ENCODE results near the gene STRN3. TPM values are rescaled to one million over a fixed set of nuclear protein-coding genes. Genes with fewer than 3 reads are reported as not detected.
"Not testable (repeated sequence)": the region's sequence is repeated elsewhere in the genome, so short reads cannot be mapped to it uniquely, and the experiment has no call there.

STRN3 gene
- total and polyA plus RNA-seq, 7 experiments from 2014 or later: 3.5 to 28.7 (median 24.8) TPM

GRCh38 chr14:30980106-30980704 is 46.0 kb downstream of the STRN3 start:
- H3K9me3 Mint-ChIP-seq; H3K36me3 ChIP-seq (ENCODE audit: control insufficient read depth in 2 of 3, insufficient read depth in 3 of 3, low read length in 3 of 3); H3K9me3 ChIP-seq (ENCODE audit: control insufficient read depth in 2 of 3, low read length in 3 of 3); H3K27me3 Mint-ChIP-seq; H3K4me1 ChIP-seq (ENCODE audit: control insufficient read depth in 2 of 2, insufficient read depth in 2 of 2, low read length in 2 of 2); H3K4me3 ChIP-seq (ENCODE audit: low read length); H3K27ac ChIP-seq (ENCODE audit: low read depth, low read length); H3K27me3 ChIP-seq (ENCODE audit: control insufficient read depth in 2 of 2, insufficient read depth in 2 of 2, low read length in 2 of 2); POLR2A ChIA-PET; H3K4me3 Mint-ChIP-seq: not testable (repeated sequence)
- Mint-ChIP-seq H3K36me3 (peaks cover 0 to 14% (median 11%) of the 10 kb centered on the region in 5 donors), H3K27ac (peak overlapping the region in 6 of 9 donors; percentile 14 to 73 (median 41)), H3K4me1 (peaks cover 12 to 41% (median 34%) of the 10 kb centered on the region in 7 donors)
- intact Hi-C loops (cut with micrococcal nuclease): loop anchor here (1.0 to 2.0 kb wide), 5 partner anchors 47 to 377 kb away; partner anchors contain the start of gene STRN3 (in 2 of the 2)
- ATAC-seq (peak; percentile 90), DNase-seq (peak in 7 of 9 donors; percentile 54 to 73 (median 62))
- CTCF ChIA-PET: interaction anchor here (0.7 to 3.8 kb wide), 5 partner anchors 59 to 439 kb away, joined by 3 to 20 read pairs (median 5); no protein-coding TSS in a partner anchor

GRCh38 chr14:30977752-30978151 is 48.4 kb downstream of the STRN3 start:
- DNase-seq (no peak), ATAC-seq (no peak)
- Mint-ChIP-seq H3K4me1 (peaks cover 21 to 65% (median 58%) of the 10 kb centered on the region in 7 donors), H3K27ac (no peak overlapping the region), H3K27me3 (no peaks in the 10 kb centered on the region), H3K4me3 (peak overlapping the region in 1 of 10 donors; percentile 14), H3K36me3 (peaks cover 0 to 17% (median 13%) of the 10 kb centered on the region in 5 donors), H3K9me3 (peaks cover 0 to 11% (median 0%) of the 10 kb centered on the region in 11 donors)
- H3K36me3 ChIP-seq (ENCODE audit: control insufficient read depth in 2 of 3, insufficient read depth in 3 of 3, low read length in 3 of 3): no peaks in the 10 kb centered on the region
- H3K9me3 ChIP-seq (ENCODE audit: control insufficient read depth in 2 of 3, low read length in 3 of 3): no peaks in the 10 kb centered on the region
- H3K27ac ChIP-seq (ENCODE audit: low read depth, low read length): no peak overlapping the region
- POLR2A ChIA-PET: interaction anchor here (1.0 kb wide), 1 partner anchor 46 kb away, joined by 5 read pairs; no protein-coding TSS in a partner anchor
- no peaks in the 10 kb centered on the region for H3K27me3 ChIP-seq (ENCODE audit: control insufficient read depth in 2 of 2, insufficient read depth in 2 of 2, low read length in 2 of 2)
- intact Hi-C loops (cut with micrococcal nuclease): no loop called here
- peaks cover 4 to 5% of the 10 kb centered on the region in 2 donors for H3K4me1 ChIP-seq (ENCODE audit: control insufficient read depth in 2 of 2, insufficient read depth in 2 of 2, low read length in 2 of 2)
- CTCF ChIA-PET: interaction anchor here (0.8 to 3.8 kb wide), 4 partner anchors 9 to 108 kb away, joined by 3 to 20 read pairs (median 6); no protein-coding TSS in a partner anchor
- no peak overlapping the region for H3K4me3 ChIP-seq (ENCODE audit: low read length)

- POLR2A ChIA-PET: no interaction called here
- H3K27ac ChIP-seq (ENCODE audit: low read depth, low read length): no peak overlapping the region
- ATAC-seq: no peak
- Mint-ChIP-seq H3K36me3 (peaks cover 0 to 22% (median 18%) of the 10 kb centered on the region in 5 donors), H3K9me3 (peaks cover 0 to 11% (median 0%) of the 10 kb centered on the region in 11 donors), H3K4me1 (peaks cover 37 to 80% (median 76%) of the 10 kb centered on the region in 7 donors), H3K27me3 (no peaks in the 10 kb centered on the region), H3K27ac (no peak overlapping the region), H3K4me3 (peak overlapping the region in 1 of 10 donors; percentile 64)
- peaks cover 4 to 9% of the 10 kb centered on the region in 2 donors for H3K4me1 ChIP-seq (ENCODE audit: control insufficient read depth in 2 of 2, insufficient read depth in 2 of 2, low read length in 2 of 2)
- intact Hi-C loops (cut with micrococcal nuclease): no loop called here
- DNase-seq: no peak
- H3K27me3 ChIP-seq (ENCODE audit: control insufficient read depth in 2 of 2, insufficient read depth in 2 of 2, low read length in 2 of 2): no peaks in the 10 kb centered on the region
- H3K9me3 ChIP-seq (ENCODE audit: control insufficient read depth in 2 of 3, low read length in 3 of 3): no peaks in the 10 kb centered on the region
- no peak overlapping the region for H3K4me3 ChIP-seq (ENCODE audit: low read length)
- CTCF ChIA-PET: interaction anchor here (0.6 kb wide), 1 partner anchor 8 kb away, joined by 4 read pairs; no protein-coding TSS in a partner anchor
- H3K36me3 ChIP-seq (ENCODE audit: control insufficient read depth in 2 of 3, insufficient read depth in 3 of 3, low read length in 3 of 3): no peaks in the 10 kb centered on the region
These were observed 51.6 kb downstream of the STRN3 start for GRCh38 chr14:30974628-30975027.

- Mint-ChIP-seq H3K9me3 (peaks cover 0 to 11% (median 0%) of the 10 kb centered on the region in 11 donors), H3K4me1 (peaks cover 36 to 76% (median 72%) of the 10 kb centered on the region in 7 donors), H3K27ac (no peak overlapping the region), H3K36me3 (peaks cover 0 to 23% (median 18%) of the 10 kb centered on the region in 5 donors), H3K4me3 (peak overlapping the region in 6 of 10 donors; percentile 1 to 64 (median 22)), H3K27me3 (no peaks in the 10 kb centered on the region)
- Histone ChIP-seq H3K27ac (ENCODE audit: low read depth, low read length) (no peak overlapping the region), H3K27me3 (ENCODE audit: control insufficient read depth in 2 of 2, insufficient read depth in 2 of 2, low read length in 2 of 2) (no peaks in the 10 kb centered on the region), H3K36me3 (ENCODE audit: control insufficient read depth in 2 of 3, insufficient read depth in 3 of 3, low read length in 3 of 3) (no peaks in the 10 kb centered on the region), H3K9me3 (ENCODE audit: control insufficient read depth in 2 of 3, low read length in 3 of 3) (no peaks in the 10 kb centered on the region), H3K4me3 (ENCODE audit: low read length) (no peak overlapping the region), H3K4me1 (ENCODE audit: control insufficient read depth in 2 of 2, insufficient read depth in 2 of 2, low read length in 2 of 2) (peaks cover 4 to 9% of the 10 kb centered on the region in 2 donors)
- ChIA-PET CTCF (no interaction called here), POLR2A (no interaction called here)
- ATAC-seq (no peak), DNase-seq (no peak)
- intact Hi-C loops (cut with micrococcal nuclease): no loop called here
These were observed 53.1 kb downstream of the STRN3 start for GRCh38 chr14:30972882-30973582.

DNA sequence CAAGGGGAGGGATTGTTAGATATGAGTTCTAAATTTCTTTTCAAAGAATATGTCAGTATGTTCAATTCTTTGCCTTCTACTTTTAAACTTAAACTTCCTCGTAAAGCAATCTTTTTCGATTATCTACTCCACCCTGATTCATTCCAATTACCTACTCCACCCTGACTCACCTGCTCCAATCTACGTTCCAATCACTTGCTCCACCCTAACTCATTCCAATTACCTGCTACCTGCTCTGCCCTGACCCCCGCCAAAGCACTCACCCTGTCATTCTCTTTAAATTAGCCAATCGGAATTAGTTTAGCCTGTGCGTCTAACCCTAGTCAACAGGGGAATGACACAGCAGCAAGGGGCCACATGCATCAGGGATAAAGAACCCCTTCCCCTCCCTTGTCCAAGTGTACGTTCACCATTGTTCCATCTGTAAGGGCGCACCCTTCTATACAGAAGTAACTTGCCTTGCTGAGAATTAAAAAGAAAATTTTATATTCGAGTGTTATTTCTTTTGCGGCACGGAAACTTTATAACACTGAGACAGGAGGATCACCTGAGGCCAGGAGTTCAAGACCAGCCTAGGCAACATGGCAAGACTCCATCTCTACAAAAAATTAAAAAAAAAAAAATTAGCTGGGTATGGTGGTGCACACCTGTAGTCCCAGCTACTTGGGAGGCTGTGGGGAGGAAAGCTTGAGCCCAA is 54.0 kb downstream of the STRN3 start:
- peaks cover 0 to 25% (median 18%) of the 10 kb centered on the region in 5 donors for H3K36me3 Mint-ChIP-seq

DNA sequence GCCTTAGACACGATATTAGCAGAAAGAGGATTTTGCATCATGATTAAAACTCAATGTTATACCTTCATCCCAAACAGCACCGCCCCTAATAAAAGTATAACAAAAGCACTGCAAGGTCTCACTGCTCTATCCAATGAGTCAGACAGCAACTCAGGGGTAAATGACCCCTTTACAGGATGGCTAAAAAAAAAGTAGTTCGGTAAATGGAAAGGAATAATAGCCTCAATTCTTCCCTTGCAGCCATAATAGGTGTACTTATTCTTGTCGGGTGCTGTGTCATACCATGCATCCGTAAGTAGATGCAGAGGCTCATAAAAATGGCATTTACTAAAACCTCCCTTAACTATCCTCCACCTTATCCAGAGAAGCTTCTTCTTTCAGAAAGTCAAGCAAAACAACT is 54.6 kb downstream of the STRN3 start:
- POLR2A ChIA-PET: no interaction called here
- Mint-ChIP-seq H3K36me3 (peaks cover 2 to 27% (median 20%) of the 10 kb centered on the region in 5 donors), H3K27me3 (no peaks in the 10 kb centered on the region), H3K4me3 (peak overlapping the region in 1 of 10 donors; percentile 50), H3K27ac (peak overlapping the region in 1 of 9 donors; percentile 2), H3K9me3 (peaks cover 0 to 22% (median 5%) of the 10 kb centered on the region in 11 donors), H3K4me1 (peaks cover 34 to 66% (median 64%) of the 10 kb centered on the region in 7 donors)
- peaks cover 0 to 3% (median 0%) of the 10 kb centered on the region in 3 experiments for H3K36me3 ChIP-seq (ENCODE audit: control insufficient read depth in 2 of 3, insufficient read depth in 3 of 3, low read length in 3 of 3)
- H3K4me1 ChIP-seq (ENCODE audit: control insufficient read depth in 2 of 2, insufficient read depth in 2 of 2, low read length in 2 of 2): peaks cover 4 to 9% of the 10 kb centered on the region in 2 donors
- no peak overlapping the region for H3K27ac ChIP-seq (ENCODE audit: low read depth, low read length)
- DNase-seq (no peak), ATAC-seq (no peak)
- no peak overlapping the region for H3K4me3 ChIP-seq (ENCODE audit: low read length)
- CTCF ChIA-PET: no interaction called here
- no peaks in the 10 kb centered on the region for H3K27me3 ChIP-seq (ENCODE audit: control insufficient read depth in 2 of 2, insufficient read depth in 2 of 2, low read length in 2 of 2)
- peaks cover 0 to 4% (median 3%) of the 10 kb centered on the region in 3 experiments for H3K9me3 ChIP-seq (ENCODE audit: control insufficient read depth in 2 of 3, low read length in 3 of 3)
- intact Hi-C loops (cut with micrococcal nuclease): no loop called here

More for the DNA sequence above, 54.0 kb downstream of the STRN3 start:
- H3K27me3 Mint-ChIP-seq; POLR2A ChIA-PET; H3K36me3 ChIP-seq (ENCODE audit: control insufficient read depth in 2 of 3, insufficient read depth in 3 of 3, low read length in 3 of 3); H3K27ac ChIP-seq (ENCODE audit: low read depth, low read length); H3K4me1 ChIP-seq (ENCODE audit: control insufficient read depth in 2 of 2, insufficient read depth in 2 of 2, low read length in 2 of 2); intact Hi-C loops (cut with micrococcal nuclease); H3K9me3 ChIP-seq (ENCODE audit: control insufficient read depth in 2 of 3, low read length in 3 of 3); H3K27me3 ChIP-seq (ENCODE audit: control insufficient read depth in 2 of 2, insufficient read depth in 2 of 2, low read length in 2 of 2); CTCF ChIA-PET; DNase-seq; H3K4me3 ChIP-seq (ENCODE audit: low read length); ATAC-seq: not testable (repeated sequence)
- Mint-ChIP-seq H3K4me3 (peak overlapping the region in 2 of 10 donors; percentile 10 to 50), H3K4me1 (peaks cover 33 to 69% (median 64%) of the 10 kb centered on the region in 7 donors), H3K9me3 (peaks cover 0 to 16% (median 3%) of the 10 kb centered on the region in 11 donors), H3K27ac (peak overlapping the region in 1 of 9 donors; percentile 2)

Data from naive thymus-derived CD4-positive, alpha-beta T cell (primary cell).